ENCODE results near the gene PIGU.
"Not testable (repeated sequence)": the region's sequence is repeated elsewhere in the genome, so short reads cannot be mapped to it uniquely, and the experiment has no call there.

PIGU gene

GRCh38 chr20:34522969-34523871 is 153.7 kb downstream of the PIGU start:
- no peak overlapping the region for H3K9ac ChIP-seq (ENCODE audit: low read depth, low read length)
- no peak overlapping the region for H3K27ac ChIP-seq (ENCODE audit: low read length)
- peaks cover 44% of the 10 kb centered on the region for H3K36me3 ChIP-seq (ENCODE audit: insufficient read depth, low read depth, low read length)
- no peak overlapping the region for H3K4me3 ChIP-seq (ENCODE audit: low read length)
- no peaks in the 10 kb centered on the region; the same call in 1 of the 2 replicates for H3K4me1 ChIP-seq (ENCODE audit: insufficient read depth, low read length)
- H3K27me3 ChIP-seq (ENCODE audit: insufficient read depth, low read length) = no peaks in the 10 kb centered on the region
- H3K9me3 ChIP-seq (ENCODE audit: insufficient read depth, low read depth, low read length) = no peaks in the 10 kb centered on the region

GRCh38 chr20:34519841-34520240 is 157.1 kb downstream of the PIGU start:
- H3K9me3 ChIP-seq (ENCODE audit: insufficient read depth, low read depth, low read length); H3K27ac ChIP-seq (ENCODE audit: low read length); H3K9ac ChIP-seq (ENCODE audit: low read depth, low read length); H3K27me3 ChIP-seq (ENCODE audit: insufficient read depth, low read length); H3K4me1 ChIP-seq (ENCODE audit: insufficient read depth, low read length); H3K4me3 ChIP-seq (ENCODE audit: low read length): not testable (repeated sequence)
- peaks cover 20% of the 10 kb centered on the region; the same call in 1 of the 2 replicates for H3K36me3 ChIP-seq (ENCODE audit: insufficient read depth, low read depth, low read length)

GRCh38 chr20:34518863-34519262 is 158.0 kb downstream of the PIGU start:
- H3K9me3 ChIP-seq (ENCODE audit: insufficient read depth, low read depth, low read length); H3K9ac ChIP-seq (ENCODE audit: low read depth, low read length); H3K4me3 ChIP-seq (ENCODE audit: low read length); H3K4me1 ChIP-seq (ENCODE audit: insufficient read depth, low read length); H3K27me3 ChIP-seq (ENCODE audit: insufficient read depth, low read length); H3K27ac ChIP-seq (ENCODE audit: low read length): not testable (repeated sequence)
- H3K36me3 ChIP-seq (ENCODE audit: insufficient read depth, low read depth, low read length) = peaks cover 16% of the 10 kb centered on the region; the same call in 1 of the 2 replicates

DNA sequence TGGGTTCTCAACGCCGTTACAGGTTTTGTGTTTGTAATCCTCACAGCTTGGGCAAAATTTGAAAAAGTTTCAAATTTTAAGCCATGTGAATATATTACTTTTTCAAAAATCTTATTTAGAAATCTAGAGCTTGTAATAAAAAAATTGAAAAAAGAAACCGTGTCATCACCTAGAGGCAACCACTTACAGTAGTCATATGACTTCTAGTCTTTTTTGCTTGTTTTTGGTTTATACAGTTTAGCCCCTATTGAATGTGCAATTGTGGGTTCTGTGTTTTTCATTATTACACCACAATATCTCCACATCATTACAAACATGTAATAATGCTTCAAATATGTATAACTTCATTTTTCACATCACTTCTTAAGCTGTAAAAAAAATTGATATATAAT is 159.8 kb downstream of the PIGU start:
- peak overlapping the region; percentile 88; the same call in 1 of the 2 replicates for H3K9ac ChIP-seq (ENCODE audit: low read depth, low read length)
- peaks cover 16% of the 10 kb centered on the region; the same call in 1 of the 2 replicates for H3K36me3 ChIP-seq (ENCODE audit: insufficient read depth, low read depth, low read length)
- peak overlapping the region; percentile 99 for H3K4me3 ChIP-seq (ENCODE audit: low read length)
- H3K27ac ChIP-seq (ENCODE audit: low read length) = peak overlapping the region; percentile 82
- no peaks in the 10 kb centered on the region for H3K4me1 ChIP-seq (ENCODE audit: insufficient read depth, low read length)
- no peaks in the 10 kb centered on the region for H3K27me3 ChIP-seq (ENCODE audit: insufficient read depth, low read length)
- no peaks in the 10 kb centered on the region for H3K9me3 ChIP-seq (ENCODE audit: insufficient read depth, low read depth, low read length)

DNA sequence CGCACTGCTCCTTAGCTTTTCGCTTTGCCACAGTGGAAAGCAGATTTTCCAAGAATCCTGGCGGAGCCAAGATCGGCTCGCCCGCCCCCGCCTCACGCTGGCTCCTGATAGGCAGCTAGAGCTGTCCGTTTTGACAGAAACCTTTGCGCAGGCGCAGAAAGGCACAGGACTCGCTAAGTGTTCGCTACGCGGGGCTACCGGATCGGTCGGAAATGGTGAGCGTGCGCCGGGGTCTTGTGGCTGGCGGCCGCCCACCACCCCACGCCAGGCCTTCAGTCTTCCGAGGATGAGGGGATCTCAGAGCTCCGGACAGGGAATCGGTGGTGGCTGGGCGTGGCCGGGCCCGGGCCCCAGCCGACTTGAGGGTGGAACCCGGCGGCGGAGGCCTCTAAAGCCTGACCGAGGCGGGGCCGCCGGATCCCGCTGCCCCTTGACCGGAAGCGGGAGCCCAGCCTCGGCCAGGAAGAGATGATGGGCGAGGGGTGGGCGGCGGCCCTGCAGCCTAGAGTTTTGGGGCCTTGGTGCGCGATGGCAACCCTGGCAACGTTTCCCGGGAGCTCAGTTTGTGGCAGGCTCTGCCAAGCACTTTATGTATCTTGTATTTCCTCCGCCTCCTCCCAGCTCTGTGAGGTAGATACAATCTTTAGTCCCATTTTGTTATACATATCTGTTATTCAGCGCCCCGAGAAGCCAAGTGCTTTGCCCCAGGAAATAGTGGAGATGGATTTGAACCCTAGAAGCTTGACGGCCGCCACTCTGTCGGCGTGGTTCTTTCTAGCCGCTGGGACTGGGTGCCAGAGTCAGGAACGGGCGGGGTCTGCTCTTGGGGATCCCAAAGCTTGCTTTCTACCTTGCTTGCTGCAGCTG is 160.4 kb downstream of the PIGU start, which contains the start of gene DYNLRB1:
TSS of gene DYNLRB1 (plus strand) at position 176 of the 867 bp plus-strand sequence. CDS start at position 213, 37 bp downstream.
- peak within 1 kb of the TSS; percentile 82 for H3K27ac ChIP-seq (ENCODE audit: low read length)
- no peaks in the 10 kb centered on the region for H3K4me1 ChIP-seq (ENCODE audit: insufficient read depth, low read length)
- no peaks in the 10 kb centered on the region for H3K27me3 ChIP-seq (ENCODE audit: insufficient read depth, low read length)

GRCh38 chr20:34515484-34516246 is 161.2 kb downstream of the PIGU start:
- peak overlapping the region; percentile 88 for H3K9ac ChIP-seq (ENCODE audit: low read depth, low read length)
- peak overlapping the region; percentile 82 for H3K27ac ChIP-seq (ENCODE audit: low read length)
- no peaks in the 10 kb centered on the region for H3K9me3 ChIP-seq (ENCODE audit: insufficient read depth, low read depth, low read length)
- no peaks in the 10 kb centered on the region for H3K27me3 ChIP-seq (ENCODE audit: insufficient read depth, low read length)
- peaks cover 17% of the 10 kb centered on the region; the same call in 1 of the 2 replicates for H3K36me3 ChIP-seq (ENCODE audit: insufficient read depth, low read depth, low read length)
- peak overlapping the region; percentile 99 for H3K4me3 ChIP-seq (ENCODE audit: low read length)
- H3K4me1 ChIP-seq (ENCODE audit: insufficient read depth, low read length) = no peaks in the 10 kb centered on the region

More for the DNA sequence above, 160.4 kb downstream of the PIGU start, which contains the start of gene DYNLRB1:
- H3K4me3 ChIP-seq (ENCODE audit: low read length) = peak within 1 kb of the TSS; percentile 99
- H3K36me3 ChIP-seq (ENCODE audit: insufficient read depth, low read depth, low read length) = peaks cover 13% of the 10 kb centered on the region; the same call in 1 of the 2 replicates
- H3K9me3 ChIP-seq (ENCODE audit: insufficient read depth, low read depth, low read length) = no peaks in the 10 kb centered on the region
- H3K9ac ChIP-seq (ENCODE audit: low read depth, low read length) = peak within 1 kb of the TSS; percentile 88

- peak overlapping the region; percentile 88; the same call in 1 of the 2 replicates for H3K9ac ChIP-seq (ENCODE audit: low read depth, low read length)
- no peak overlapping the region for H3K27ac ChIP-seq (ENCODE audit: low read length)
Observed at GRCh38 chr20:34514897-34515483, 161.9 kb downstream of the PIGU start.

GRCh38 chr20:34514034-34514433 is 162.9 kb downstream of the PIGU start:
- H3K27me3 ChIP-seq (ENCODE audit: insufficient read depth, low read length); H3K9ac ChIP-seq (ENCODE audit: low read depth, low read length); H3K27ac ChIP-seq (ENCODE audit: low read length); H3K4me3 ChIP-seq (ENCODE audit: low read length); H3K4me1 ChIP-seq (ENCODE audit: insufficient read depth, low read length); H3K9me3 ChIP-seq (ENCODE audit: insufficient read depth, low read depth, low read length): not testable (repeated sequence)
- H3K36me3 ChIP-seq (ENCODE audit: insufficient read depth, low read depth, low read length) = peaks cover 23% of the 10 kb centered on the region

More at GRCh38 chr20:34514897-34515483, 161.9 kb downstream of the PIGU start:
- no peaks in the 10 kb centered on the region for H3K9me3 ChIP-seq (ENCODE audit: insufficient read depth, low read depth, low read length)
- no peaks in the 10 kb centered on the region for H3K27me3 ChIP-seq (ENCODE audit: insufficient read depth, low read length)
- H3K4me1 ChIP-seq (ENCODE audit: insufficient read depth, low read length) = no peaks in the 10 kb centered on the region
- H3K36me3 ChIP-seq (ENCODE audit: insufficient read depth, low read depth, low read length) = peaks cover 18% of the 10 kb centered on the region; the same call in 1 of the 2 replicates
- peak overlapping the region; percentile 99 for H3K4me3 ChIP-seq (ENCODE audit: low read length)

DNA sequence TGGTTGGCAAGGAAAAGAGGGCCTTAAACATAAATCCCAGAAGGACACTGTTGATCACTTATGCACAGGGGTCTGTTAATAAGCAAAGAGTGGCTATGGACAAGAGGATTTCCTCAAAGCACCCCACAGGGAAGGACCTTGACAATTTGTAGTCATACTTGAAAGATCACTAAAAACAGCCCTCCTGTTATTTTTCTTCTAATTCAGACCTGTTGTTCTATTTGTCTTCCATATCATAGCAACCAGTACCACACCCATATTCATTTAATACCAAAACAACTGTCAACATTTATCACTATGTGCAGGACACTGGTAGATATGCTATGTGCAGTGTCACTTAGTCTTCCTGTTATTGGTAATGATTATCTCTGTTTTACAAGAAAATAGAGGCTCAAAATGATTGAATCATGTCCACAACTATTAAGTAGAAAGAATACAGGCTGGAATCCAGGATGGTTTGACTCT is 163.9 kb downstream of the PIGU start:
- Histone ChIP-seq H3K9me3 (ENCODE audit: insufficient read depth, low read depth, low read length) (no peaks in the 10 kb centered on the region), H3K4me1 (ENCODE audit: insufficient read depth, low read length) (no peaks in the 10 kb centered on the region), H3K27me3 (ENCODE audit: insufficient read depth, low read length) (no peaks in the 10 kb centered on the region), H3K36me3 (ENCODE audit: insufficient read depth, low read depth, low read length) (peaks cover 28% of the 10 kb centered on the region), H3K27ac (ENCODE audit: low read length) (no peak overlapping the region), H3K9ac (ENCODE audit: low read depth, low read length) (no peak overlapping the region), H3K4me3 (ENCODE audit: low read length) (no peak overlapping the region)

GRCh38 chr20:34512266-34512954 is 164.5 kb downstream of the PIGU start:
- peaks cover 34% of the 10 kb centered on the region for H3K36me3 ChIP-seq (ENCODE audit: insufficient read depth, low read depth, low read length)
- no peaks in the 10 kb centered on the region for H3K9me3 ChIP-seq (ENCODE audit: insufficient read depth, low read depth, low read length)
- H3K27ac ChIP-seq (ENCODE audit: low read length) = no peak overlapping the region
- no peaks in the 10 kb centered on the region for H3K27me3 ChIP-seq (ENCODE audit: insufficient read depth, low read length)
- no peak overlapping the region for H3K4me3 ChIP-seq (ENCODE audit: low read length)
- H3K9ac ChIP-seq (ENCODE audit: low read depth, low read length) = no peak overlapping the region
- H3K4me1 ChIP-seq (ENCODE audit: insufficient read depth, low read length) = no peaks in the 10 kb centered on the region

Data from iPS-20b (cell line).